ENCODE results near the gene TPCN1. TPM values are rescaled to one million over a fixed set of nuclear protein-coding genes. Genes with fewer than 3 reads are reported as not detected.

TPCN1 gene
- total RNA-seq, 1 experiment from 2014 or later: 91.1 TPM

GRCh38 chr12:113207613-113208040 lies 13.6 kb upstream of the TPCN1 start:
- Mint-ChIP-seq H3K4me1 (ENCODE audit: low read depth, unreplicated experiment) (peaks cover 23% of the 10 kb centered on the region), H3K4me3 (ENCODE audit: low read depth, unreplicated experiment) (no peak overlapping the region), H3K27ac (ENCODE audit: unreplicated experiment) (peak overlapping the region; percentile 10), H3K9me3 (ENCODE audit: low read depth, unreplicated experiment) (no peaks in the 10 kb centered on the region), H3K36me3 (ENCODE audit: insufficient read depth, unreplicated experiment) (no peaks in the 10 kb centered on the region), H3K27me3 (ENCODE audit: unreplicated experiment) (no peaks in the 10 kb centered on the region)
- CTCF ChIA-PET: interaction anchor here (0.6 kb wide), 1 partner anchor 10 kb away, joined by 4 read pairs; no protein-coding TSS in a partner anchor
- intact Hi-C loops (cut with micrococcal nuclease; ENCODE audit: unreplicated experiment): no loop called here
- DNase-seq: no peak
- no TSS peak for BruUV-seq (replicated peaks)
- TF ChIP-seq, protein P1, sequence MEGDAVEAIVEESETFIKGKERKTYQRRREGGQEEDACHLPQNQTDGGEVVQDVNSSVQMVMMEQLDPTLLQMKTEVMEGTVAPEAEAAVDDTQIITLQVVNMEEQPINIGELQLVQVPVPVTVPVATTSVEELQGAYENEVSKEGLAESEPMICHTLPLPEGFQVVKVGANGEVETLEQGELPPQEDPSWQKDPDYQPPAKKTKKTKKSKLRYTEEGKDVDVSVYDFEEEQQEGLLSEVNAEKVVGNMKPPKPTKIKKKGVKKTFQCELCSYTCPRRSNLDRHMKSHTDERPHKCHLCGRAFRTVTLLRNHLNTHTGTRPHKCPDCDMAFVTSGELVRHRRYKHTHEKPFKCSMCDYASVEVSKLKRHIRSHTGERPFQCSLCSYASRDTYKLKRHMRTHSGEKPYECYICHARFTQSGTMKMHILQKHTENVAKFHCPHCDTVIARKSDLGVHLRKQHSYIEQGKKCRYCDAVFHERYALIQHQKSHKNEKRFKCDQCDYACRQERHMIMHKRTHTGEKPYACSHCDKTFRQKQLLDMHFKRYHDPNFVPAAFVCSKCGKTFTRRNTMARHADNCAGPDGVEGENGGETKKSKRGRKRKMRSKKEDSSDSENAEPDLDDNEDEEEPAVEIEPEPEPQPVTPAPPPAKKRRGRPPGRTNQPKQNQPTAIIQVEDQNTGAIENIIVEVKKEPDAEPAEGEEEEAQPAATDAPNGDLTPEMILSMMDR (IDR thresholded peaks at IDR 0.05; ENCODE audit: unreplicated experiment): no peak

- CTCF ChIA-PET: interaction anchor here (0.6 kb wide), 1 partner anchor 11 kb away, joined by 4 read pairs; no protein-coding TSS in a partner anchor
- H3K4me1 Mint-ChIP-seq (ENCODE audit: low read depth, unreplicated experiment): peaks cover 23% of the 10 kb centered on the region
- DNase-seq: no peak
- no peak overlapping the region for H3K4me3 Mint-ChIP-seq (ENCODE audit: low read depth, unreplicated experiment)
- H3K27ac Mint-ChIP-seq (ENCODE audit: unreplicated experiment): peak overlapping the region; percentile 10
- TF ChIP-seq, protein P1 (IDR thresholded peaks at IDR 0.05; ENCODE audit: unreplicated experiment): no peak
- BruUV-seq (replicated peaks): no TSS peak
- intact Hi-C loops (cut with micrococcal nuclease; ENCODE audit: unreplicated experiment): no loop called here
- no peaks in the 10 kb centered on the region for H3K27me3 Mint-ChIP-seq (ENCODE audit: unreplicated experiment)
- no peaks in the 10 kb centered on the region for H3K36me3 Mint-ChIP-seq (ENCODE audit: insufficient read depth, unreplicated experiment)
- no peaks in the 10 kb centered on the region for H3K9me3 Mint-ChIP-seq (ENCODE audit: low read depth, unreplicated experiment)
Measured at GRCh38 chr12:113208041-113208934, 13.0 kb upstream of the TPCN1 start.

- intact Hi-C loops (cut with micrococcal nuclease; ENCODE audit: unreplicated experiment): no loop called here
- H3K27me3 Mint-ChIP-seq (ENCODE audit: unreplicated experiment): no peaks in the 10 kb centered on the region
- BruUV-seq (replicated peaks): no TSS peak
- TF ChIP-seq, protein P1 (IDR thresholded peaks at IDR 0.05; ENCODE audit: unreplicated experiment): no peak
- H3K36me3 Mint-ChIP-seq (ENCODE audit: insufficient read depth, unreplicated experiment): peaks cover 12% of the 10 kb centered on the region
- no peaks in the 10 kb centered on the region for H3K9me3 Mint-ChIP-seq (ENCODE audit: low read depth, unreplicated experiment)
- peak overlapping the region; percentile 53 for H3K27ac Mint-ChIP-seq (ENCODE audit: unreplicated experiment)
- no peak overlapping the region for H3K4me3 Mint-ChIP-seq (ENCODE audit: low read depth, unreplicated experiment)
- H3K4me1 Mint-ChIP-seq (ENCODE audit: low read depth, unreplicated experiment): peaks cover 27% of the 10 kb centered on the region
- no peak for DNase-seq
- CTCF ChIA-PET: no interaction called here
Measured at GRCh38 chr12:113211160-113211559, 10.1 kb upstream of the TPCN1 start.

- Mint-ChIP-seq H3K27ac (ENCODE audit: unreplicated experiment) (peak overlapping the region; percentile 85), H3K9me3 (ENCODE audit: low read depth, unreplicated experiment) (no peaks in the 10 kb centered on the region), H3K27me3 (ENCODE audit: unreplicated experiment) (no peaks in the 10 kb centered on the region), H3K36me3 (ENCODE audit: insufficient read depth, unreplicated experiment) (peaks cover 12% of the 10 kb centered on the region), H3K4me1 (ENCODE audit: low read depth, unreplicated experiment) (peaks cover 22% of the 10 kb centered on the region), H3K4me3 (ENCODE audit: low read depth, unreplicated experiment) (no peak overlapping the region)
- DNase-seq: peak; percentile 74
- CTCF ChIA-PET: no interaction called here
- TF ChIP-seq, protein P1 (IDR thresholded peaks at IDR 0.05; ENCODE audit: unreplicated experiment): no peak
- BruUV-seq (replicated peaks): no TSS peak
- intact Hi-C loops (cut with micrococcal nuclease; ENCODE audit: unreplicated experiment): no loop called here
Measured at GRCh38 chr12:113214895-113215400, 6.3 kb upstream of the TPCN1 start.
